Measurements from ENCODE around the gene NCAN.

NCAN gene

DNA sequence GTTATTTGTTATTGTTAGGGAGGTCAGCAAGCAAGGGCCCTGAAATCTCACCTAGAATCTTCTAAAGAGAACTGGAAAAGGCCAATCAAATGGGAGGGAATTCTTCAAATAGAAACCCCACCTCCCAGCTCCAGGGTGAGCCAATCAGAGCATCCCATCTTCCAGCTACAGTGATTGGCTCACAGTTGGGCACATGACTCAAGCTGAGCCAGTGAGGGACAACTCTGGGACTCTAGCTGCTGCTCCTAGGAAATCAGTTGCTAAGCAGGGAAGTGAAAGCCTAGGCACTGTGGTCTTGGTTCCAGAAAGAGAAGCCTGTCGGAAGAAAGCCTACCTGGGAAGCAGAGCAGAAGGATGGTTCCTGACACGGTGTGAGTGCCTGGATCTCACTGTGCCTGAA is 48.0 kb downstream of the NCAN start:
- Histone ChIP-seq H3K27me3 (ENCODE audit: control insufficient read depth, insufficient read depth, low read length) (peaks cover 19% of the 10 kb centered on the region), H3K36me3 (ENCODE audit: control insufficient read depth, insufficient read depth, low read length) (no peaks in the 10 kb centered on the region), H3K9ac (ENCODE audit: low read length) (no peak overlapping the region), H3K27ac (ENCODE audit: low read depth, low read length) (no peak overlapping the region), H3K4me3 (ENCODE audit: low read length) (no peak overlapping the region), H3K4me1 (ENCODE audit: control insufficient read depth, insufficient read depth, low read length) (no peaks in the 10 kb centered on the region)

DNA sequence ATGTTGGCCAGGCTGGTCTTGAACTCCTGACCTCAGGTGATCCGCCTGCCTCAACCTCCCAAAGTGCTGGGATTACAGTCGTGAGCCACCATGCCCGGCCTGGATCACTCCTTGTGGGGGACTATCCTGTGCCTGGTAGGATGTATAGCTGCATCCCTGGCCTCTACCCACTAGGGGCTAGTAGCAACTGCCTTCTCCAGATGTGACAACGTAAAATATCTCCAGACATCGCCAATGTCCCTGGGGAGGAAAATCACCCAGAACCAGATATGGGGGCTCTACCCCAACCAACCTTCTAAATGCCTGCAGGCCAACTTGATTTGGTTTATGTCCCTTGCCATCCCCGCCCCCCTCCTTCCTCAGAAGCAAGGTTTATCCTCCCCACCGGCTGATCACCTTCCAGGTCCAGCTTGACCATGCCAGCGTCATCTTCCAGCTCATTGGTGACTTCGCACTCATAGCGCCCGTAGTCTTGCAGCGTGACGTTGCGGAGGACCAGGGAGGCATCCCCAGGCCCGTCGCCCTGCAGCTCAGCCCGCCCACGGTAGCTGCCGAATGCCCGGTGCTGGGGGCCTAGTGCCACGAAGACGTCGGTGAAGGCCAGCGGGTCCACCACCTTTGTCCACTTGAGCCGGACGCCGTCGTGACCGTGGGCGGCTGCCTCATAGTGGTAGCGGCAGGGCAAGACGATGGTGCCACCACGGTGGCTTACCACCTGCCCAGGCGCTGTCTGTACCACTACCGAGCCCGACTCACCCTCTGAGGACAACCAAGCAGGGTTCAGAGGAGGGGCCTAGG is 48.9 kb downstream of the NCAN start:
- Histone ChIP-seq H3K36me3 (ENCODE audit: control insufficient read depth, insufficient read depth, low read length) (no peaks in the 10 kb centered on the region), H3K27me3 (ENCODE audit: control insufficient read depth, insufficient read depth, low read length) (peaks cover 19% of the 10 kb centered on the region), H3K27ac (ENCODE audit: low read depth, low read length) (no peak overlapping the region), H3K4me1 (ENCODE audit: control insufficient read depth, insufficient read depth, low read length) (no peaks in the 10 kb centered on the region), H3K9ac (ENCODE audit: low read length) (no peak overlapping the region), H3K4me3 (ENCODE audit: low read length) (no peak overlapping the region)

DNA sequence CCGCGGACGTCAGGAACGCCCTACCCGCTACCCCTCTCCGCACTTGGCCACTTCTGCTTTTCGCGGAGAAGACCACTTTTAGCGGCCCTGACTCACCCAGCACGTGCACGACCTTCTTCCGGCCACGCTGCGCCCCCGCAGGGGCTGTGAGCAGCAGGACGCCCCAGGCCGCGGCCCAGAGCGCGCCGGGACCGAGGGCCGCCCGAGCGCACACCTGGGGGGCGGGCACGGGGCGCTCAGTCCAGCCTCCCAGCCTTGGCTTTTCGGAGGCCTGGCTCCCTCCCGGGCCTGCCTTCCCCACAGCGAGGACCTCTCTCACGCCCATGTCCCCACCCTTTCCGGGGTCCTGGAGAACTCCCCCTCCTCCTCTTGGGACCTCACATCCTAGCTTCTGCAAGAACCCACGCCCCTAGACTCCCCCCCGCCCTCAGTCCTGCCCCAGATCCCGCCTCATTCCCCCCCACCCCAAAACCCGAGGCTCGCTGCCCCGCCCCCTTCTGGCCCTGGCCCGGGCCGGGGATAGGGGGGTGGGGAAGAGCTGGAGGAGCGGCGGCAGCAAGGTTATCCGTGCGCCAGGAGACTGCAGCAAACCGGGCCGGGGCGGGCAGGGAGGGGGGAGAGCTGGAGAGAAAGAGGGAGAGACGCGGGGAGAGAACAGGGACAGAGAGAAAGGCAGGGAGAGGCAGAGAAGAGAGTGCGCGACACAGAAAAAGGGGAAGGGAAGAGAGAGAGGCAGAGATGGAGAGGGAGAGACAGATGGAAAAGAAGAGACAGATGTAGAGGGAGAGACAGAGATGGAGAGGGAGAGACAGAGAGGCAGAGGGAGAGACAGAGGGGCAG is 49.8 kb downstream of the NCAN start:
- H3K4me3 ChIP-seq (ENCODE audit: low read length), result no peak overlapping the region
- peaks cover 19% of the 10 kb centered on the region for H3K27me3 ChIP-seq (ENCODE audit: control insufficient read depth, insufficient read depth, low read length)
- H3K9ac ChIP-seq (ENCODE audit: low read length), result no peak overlapping the region
- H3K36me3 ChIP-seq (ENCODE audit: control insufficient read depth, insufficient read depth, low read length), result no peaks in the 10 kb centered on the region
- H3K27ac ChIP-seq (ENCODE audit: low read depth, low read length), result no peak overlapping the region
- no peaks in the 10 kb centered on the region for H3K4me1 ChIP-seq (ENCODE audit: control insufficient read depth, insufficient read depth, low read length)

DNA sequence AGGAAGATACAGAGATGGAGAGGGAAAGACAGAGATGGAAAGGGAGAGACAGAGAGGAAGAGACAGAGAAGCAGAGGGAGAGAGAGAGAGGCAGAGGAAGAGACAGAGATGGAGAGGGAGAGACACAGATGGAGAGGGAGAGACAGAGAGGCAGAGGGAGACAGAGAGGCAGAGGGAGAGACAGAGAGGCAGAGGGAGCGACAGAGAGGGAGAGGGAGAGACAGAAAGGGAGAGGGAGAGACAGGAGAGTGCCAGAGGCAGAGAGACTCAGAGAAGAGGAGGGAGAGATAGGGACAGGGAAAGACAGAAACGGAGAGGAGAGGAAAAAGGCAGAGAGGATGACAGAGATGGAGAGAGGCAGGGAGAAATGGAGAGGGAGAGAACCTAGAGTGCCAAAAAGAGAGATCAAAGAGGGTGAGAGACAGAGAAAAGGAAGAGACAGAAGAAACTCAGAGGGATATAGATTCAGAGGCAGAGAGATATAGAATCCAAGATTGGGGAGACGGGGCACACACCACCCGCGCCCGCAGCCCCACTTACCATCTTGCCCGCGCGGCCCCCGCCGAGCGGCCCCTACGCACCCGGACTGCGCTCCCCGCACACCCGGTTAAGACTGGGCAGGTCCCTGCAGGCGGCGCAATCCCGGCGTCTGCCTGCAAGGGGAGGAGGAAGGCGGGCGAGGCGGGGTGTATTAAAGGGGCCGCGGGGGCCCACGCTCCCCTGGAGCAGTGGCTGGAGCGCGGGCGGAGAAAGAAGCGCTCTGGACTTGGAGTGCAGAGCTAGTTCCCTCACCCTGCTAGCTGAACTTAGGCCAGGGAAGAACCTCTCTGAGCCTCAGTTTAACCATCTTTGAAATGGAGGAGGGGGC is 50.7 kb downstream of the NCAN start:
- H3K4me3 ChIP-seq (ENCODE audit: low read length), result no peak overlapping the region
- no peak overlapping the region for H3K9ac ChIP-seq (ENCODE audit: low read length)
- no peaks in the 10 kb centered on the region for H3K4me1 ChIP-seq (ENCODE audit: control insufficient read depth, insufficient read depth, low read length)
- no peaks in the 10 kb centered on the region for H3K36me3 ChIP-seq (ENCODE audit: control insufficient read depth, insufficient read depth, low read length)
- H3K27me3 ChIP-seq (ENCODE audit: control insufficient read depth, insufficient read depth, low read length), result peaks cover 19% of the 10 kb centered on the region
- no peak overlapping the region for H3K27ac ChIP-seq (ENCODE audit: low read depth, low read length)

DNA sequence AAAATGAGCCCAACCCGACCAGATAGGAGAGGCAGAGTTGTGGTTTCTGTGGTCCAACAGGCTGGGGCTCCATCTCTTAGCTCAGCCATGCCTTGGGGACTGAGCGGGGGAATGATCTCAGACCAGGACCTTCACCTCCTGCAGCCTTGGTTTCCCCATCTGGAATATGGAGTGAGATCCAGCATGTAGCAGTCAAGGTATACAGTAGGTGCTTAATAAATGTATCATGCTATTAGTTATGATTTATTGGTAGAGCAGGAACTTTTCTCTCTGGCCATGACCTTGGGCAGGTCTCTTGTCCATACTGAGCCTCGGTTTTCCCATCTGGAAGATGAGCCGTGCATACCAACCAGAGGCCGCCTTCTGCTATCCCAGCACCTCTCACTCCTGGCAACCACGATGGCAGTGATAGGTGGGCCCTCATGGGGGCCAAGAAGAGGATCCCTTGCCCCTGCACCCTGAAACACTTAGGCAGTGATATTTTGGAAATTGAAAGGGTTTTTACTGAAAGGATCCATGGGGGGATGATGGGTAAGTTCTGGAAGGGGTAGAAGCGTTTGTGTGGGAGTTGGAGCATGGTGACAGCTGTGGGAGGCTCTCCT is 52.2 kb downstream of the NCAN start:
- no peak overlapping the region for H3K9ac ChIP-seq (ENCODE audit: low read length)
- H3K27ac ChIP-seq (ENCODE audit: low read depth, low read length), result no peak overlapping the region
- no peaks in the 10 kb centered on the region for H3K4me1 ChIP-seq (ENCODE audit: control insufficient read depth, insufficient read depth, low read length)
- no peaks in the 10 kb centered on the region for H3K36me3 ChIP-seq (ENCODE audit: control insufficient read depth, insufficient read depth, low read length)
- H3K27me3 ChIP-seq (ENCODE audit: control insufficient read depth, insufficient read depth, low read length), result peaks cover 19% of the 10 kb centered on the region
- no peak overlapping the region for H3K4me3 ChIP-seq (ENCODE audit: low read length)

DNA sequence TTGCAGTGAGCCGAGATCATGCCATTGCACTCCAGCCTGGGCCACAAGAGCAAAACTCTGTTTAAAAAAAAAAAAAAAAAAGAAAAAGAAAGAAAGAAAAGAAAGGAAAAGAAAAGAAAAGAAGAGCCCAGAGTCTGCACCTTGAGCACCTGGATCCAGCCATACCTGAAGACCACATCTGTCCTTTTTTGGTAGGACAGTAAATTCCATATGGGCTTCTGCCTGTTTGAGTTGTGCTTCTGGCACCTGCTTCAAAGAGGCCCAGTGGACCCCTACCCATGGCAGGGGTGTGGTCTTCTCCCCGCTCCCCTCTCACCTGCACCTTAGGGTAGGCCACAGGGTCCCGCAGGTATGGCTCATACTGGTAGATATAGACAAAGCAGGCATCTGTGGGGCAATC is 55.5 kb downstream of the NCAN start:
- H3K36me3 ChIP-seq (ENCODE audit: control insufficient read depth, insufficient read depth, low read length), result no peaks in the 10 kb centered on the region
- no peak overlapping the region for H3K27ac ChIP-seq (ENCODE audit: low read depth, low read length)
- H3K27me3 ChIP-seq (ENCODE audit: control insufficient read depth, insufficient read depth, low read length), result peaks cover 6% of the 10 kb centered on the region
- H3K9ac ChIP-seq (ENCODE audit: low read length), result no peak overlapping the region
- H3K4me1 ChIP-seq (ENCODE audit: control insufficient read depth, insufficient read depth, low read length), result no peaks in the 10 kb centered on the region
- H3K4me3 ChIP-seq (ENCODE audit: low read length), result no peak overlapping the region

DNA sequence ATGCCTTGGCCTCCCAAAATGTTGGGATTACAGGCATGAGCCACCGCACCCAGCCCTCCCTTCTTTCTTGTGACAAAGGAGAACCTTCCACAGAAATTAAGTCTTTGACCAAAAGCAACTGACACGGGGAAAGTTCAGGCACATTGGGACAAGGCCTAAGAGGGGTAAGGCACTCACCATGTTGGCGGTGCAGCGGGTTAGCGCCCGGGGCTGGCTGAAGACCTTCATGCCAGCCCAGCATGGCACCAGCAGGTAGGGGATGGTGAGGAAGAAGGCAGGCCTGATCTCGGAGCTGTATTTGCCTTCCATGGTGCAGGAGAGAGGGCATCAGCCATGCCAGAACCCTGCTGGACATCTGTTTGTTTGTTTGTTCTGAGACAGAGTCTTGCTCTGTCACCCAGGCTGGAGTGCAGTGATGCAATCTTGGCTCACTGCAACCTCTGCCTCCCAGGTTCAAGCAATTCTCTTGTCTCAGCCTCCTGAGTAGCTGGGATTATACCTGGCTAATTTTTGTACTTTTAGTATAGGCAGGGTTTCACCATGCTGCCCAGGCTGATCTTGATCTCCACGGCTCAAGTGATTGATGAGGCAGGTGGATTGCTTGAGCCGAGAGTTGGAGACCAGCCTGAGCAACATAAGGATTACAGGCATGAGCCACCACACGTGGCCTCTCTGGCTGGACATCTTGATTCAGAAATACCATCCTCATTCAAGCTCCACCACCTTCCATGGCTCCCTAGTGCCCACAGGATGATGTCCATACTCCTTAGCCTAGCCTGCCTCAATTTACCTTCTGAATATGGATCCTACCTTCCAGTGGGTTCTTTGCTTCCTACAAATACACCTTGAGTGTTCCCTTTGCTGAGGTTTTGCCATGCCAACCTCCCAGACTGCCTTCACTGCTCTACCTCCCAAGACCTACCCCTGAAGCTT is 57.0 kb downstream of the NCAN start:
- Histone ChIP-seq H3K4me3 (ENCODE audit: low read length) (no peak overlapping the region), H3K27ac (ENCODE audit: low read depth, low read length) (no peak overlapping the region), H3K4me1 (ENCODE audit: control insufficient read depth, insufficient read depth, low read length) (no peaks in the 10 kb centered on the region), H3K36me3 (ENCODE audit: control insufficient read depth, insufficient read depth, low read length) (no peaks in the 10 kb centered on the region), H3K9ac (ENCODE audit: low read length) (no peak overlapping the region), H3K27me3 (ENCODE audit: control insufficient read depth, insufficient read depth, low read length) (peaks cover 6% of the 10 kb centered on the region)

DNA sequence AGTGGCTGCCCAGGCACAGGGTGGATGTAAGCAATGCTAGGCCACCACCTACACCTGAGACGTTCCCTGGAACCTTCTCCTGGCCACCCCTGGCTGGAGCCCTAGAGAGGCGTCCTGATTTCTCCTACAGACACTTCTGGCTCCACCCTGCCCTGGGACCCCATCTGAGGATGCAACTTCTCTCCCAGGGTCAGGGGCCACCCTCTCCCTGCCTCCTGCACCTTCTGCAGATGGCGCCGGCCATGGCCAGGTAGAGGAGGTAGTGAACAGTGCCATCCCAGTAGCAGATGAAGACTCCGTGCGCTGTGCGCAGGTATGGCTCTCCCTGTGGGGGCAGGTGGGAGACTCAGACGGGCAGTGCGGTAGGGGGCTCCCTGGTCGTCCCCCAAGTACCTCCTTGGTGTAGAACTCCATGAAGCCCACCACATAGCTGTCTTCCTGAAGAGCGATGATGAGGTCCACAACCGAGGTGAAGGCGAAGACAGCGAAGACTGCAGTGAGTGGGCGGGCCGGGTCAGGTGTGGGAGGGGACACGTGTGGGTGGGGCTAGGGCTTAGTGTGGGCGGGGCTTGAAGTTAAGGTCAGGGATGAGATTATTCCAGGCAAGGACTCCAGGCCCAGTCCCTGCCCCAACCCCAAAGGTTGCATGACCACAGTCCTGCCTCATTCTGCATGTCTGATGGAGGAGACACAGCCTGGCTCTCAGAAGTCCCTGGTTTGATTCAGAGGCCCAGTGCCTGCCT is 58.4 kb downstream of the NCAN start:
- Histone ChIP-seq H3K36me3 (ENCODE audit: control insufficient read depth, insufficient read depth, low read length) (no peaks in the 10 kb centered on the region), H3K4me3 (ENCODE audit: low read length) (no peak overlapping the region), H3K9ac (ENCODE audit: low read length) (no peak overlapping the region)

DNA sequence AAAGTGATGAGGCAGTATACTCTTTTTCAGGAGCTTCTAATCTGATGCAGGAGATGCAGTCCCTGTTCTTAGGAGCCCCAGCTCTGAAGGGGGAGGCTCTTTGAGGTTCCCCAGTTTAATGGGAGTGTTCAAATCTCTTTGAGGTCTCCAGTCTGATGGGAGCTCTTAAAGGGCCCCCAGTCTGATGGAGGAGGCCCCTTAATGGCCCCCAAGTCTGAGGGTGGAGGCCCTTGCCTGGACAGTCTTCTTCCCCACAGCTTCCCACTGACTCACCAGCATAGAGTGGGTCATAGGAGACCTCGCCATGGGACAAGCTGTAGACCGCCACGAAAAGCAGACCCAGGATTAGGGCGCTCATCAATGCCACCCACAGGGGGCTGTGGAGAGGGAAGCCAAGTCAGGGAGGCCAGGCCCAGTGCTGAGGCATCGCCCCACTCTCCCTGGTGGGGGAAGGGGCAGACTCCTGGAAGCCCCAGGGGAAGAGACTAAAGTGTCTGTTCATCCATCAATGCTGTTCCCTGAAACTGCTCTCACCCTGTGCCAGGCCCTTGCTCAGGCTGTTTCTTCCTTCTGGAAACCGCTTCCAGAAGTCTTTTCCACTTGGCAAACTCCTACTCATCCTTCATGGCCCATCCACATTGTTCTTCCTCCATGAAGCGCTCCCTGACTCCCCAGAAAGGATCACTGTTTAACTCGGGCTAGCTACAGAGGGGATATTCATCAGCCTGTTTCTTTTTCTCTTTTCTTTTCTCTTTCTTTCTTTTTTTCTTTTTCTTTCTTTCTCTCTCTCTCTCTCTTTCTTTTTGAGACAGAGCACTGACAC is 59.2 kb downstream of the NCAN start:
- H3K4me3 ChIP-seq (ENCODE audit: low read length), result no peak overlapping the region
- no peaks in the 10 kb centered on the region for H3K4me1 ChIP-seq (ENCODE audit: control insufficient read depth, insufficient read depth, low read length)
- H3K27ac ChIP-seq (ENCODE audit: low read depth, low read length), result no peak overlapping the region
- H3K9ac ChIP-seq (ENCODE audit: low read length), result no peak overlapping the region
- H3K27me3 ChIP-seq (ENCODE audit: control insufficient read depth, insufficient read depth, low read length), result peaks cover 4% of the 10 kb centered on the region
- no peaks in the 10 kb centered on the region for H3K36me3 ChIP-seq (ENCODE audit: control insufficient read depth, insufficient read depth, low read length)

More for the DNA sequence above, 58.4 kb downstream of the NCAN start:
- H3K4me1 ChIP-seq (ENCODE audit: control insufficient read depth, insufficient read depth, low read length), result no peaks in the 10 kb centered on the region
- no peak overlapping the region for H3K27ac ChIP-seq (ENCODE audit: low read depth, low read length)
- H3K27me3 ChIP-seq (ENCODE audit: control insufficient read depth, insufficient read depth, low read length), result peaks cover 4% of the 10 kb centered on the region

DNA sequence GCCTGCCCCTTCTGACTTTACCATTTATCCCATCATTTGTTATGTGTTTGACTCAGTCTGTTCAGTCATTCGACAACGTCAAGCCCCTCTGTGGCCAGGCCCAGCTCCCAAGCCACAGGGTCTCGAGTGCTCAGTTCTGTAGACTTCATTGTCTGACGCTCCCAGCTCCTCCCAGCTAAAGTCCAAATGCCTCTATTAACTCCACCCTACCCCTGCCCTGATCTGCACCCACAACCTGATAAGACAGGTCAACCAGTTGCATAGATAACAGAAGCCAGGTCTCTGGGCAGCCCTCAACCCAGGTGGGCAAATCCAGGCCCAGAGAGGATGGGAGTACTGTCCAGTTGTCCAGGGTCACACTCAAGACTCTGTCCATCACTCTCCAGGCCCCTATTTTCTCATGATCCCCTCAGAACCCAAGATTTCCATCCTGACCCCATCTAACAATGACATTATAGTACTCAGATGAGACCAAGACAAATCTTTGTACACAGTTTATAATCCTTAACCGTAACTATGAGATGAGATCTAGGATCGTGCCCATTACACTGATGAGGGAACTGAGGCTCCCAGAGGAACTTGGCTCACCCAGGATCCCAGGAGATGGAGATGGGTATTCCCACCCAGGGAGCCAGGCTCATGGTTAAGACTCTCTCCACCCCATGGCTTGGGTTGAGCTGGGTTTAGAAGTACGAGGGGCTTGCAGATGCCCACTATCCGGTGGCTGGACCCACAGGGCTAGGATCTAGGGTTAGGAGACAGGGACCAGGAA is 60.3 kb downstream of the NCAN start:
- peaks cover 4% of the 10 kb centered on the region for H3K27me3 ChIP-seq (ENCODE audit: control insufficient read depth, insufficient read depth, low read length)
- no peak overlapping the region for H3K4me3 ChIP-seq (ENCODE audit: low read length)
- H3K9ac ChIP-seq (ENCODE audit: low read length), result no peak overlapping the region
- no peaks in the 10 kb centered on the region for H3K4me1 ChIP-seq (ENCODE audit: control insufficient read depth, insufficient read depth, low read length)
- peaks cover 4% of the 10 kb centered on the region for H3K36me3 ChIP-seq (ENCODE audit: control insufficient read depth, insufficient read depth, low read length)
- H3K27ac ChIP-seq (ENCODE audit: low read depth, low read length), result no peak overlapping the region
